ENCODE data around the gene TBXA2R. TPM values are rescaled to one million over a fixed set of nuclear protein-coding genes. Genes with fewer than 3 reads are reported as not detected.

TBXA2R gene
- total and polyA plus RNA-seq, 12 donors, result 1.6 to 4.0 (median 3.0) TPM

- H3K4me3 ChIP-seq, result peak overlapping the region; percentile 57 to 96 (median 89)
- no peak for ATAC-seq
- H3K4me1 ChIP-seq, result peaks cover 10 to 55% (median 52%) of the 10 kb centered on the region in 9 donors
- DNase-seq, result no peak
- H3K27me3 ChIP-seq, result no peaks in the 10 kb centered on the region
- H3K27ac ChIP-seq, result peak overlapping the region in 8 of 10 donors; percentile 54 to 90 (median 79)
- H3K36me3 ChIP-seq, result no peaks in the 10 kb centered on the region
- no peaks in the 10 kb centered on the region for H3K9me3 ChIP-seq
- intact Hi-C loops (cut with DNase I), result loop anchor here in 3 of 10 donors (10.0 kb wide), 1 partner anchor 148 kb away; the partner anchor contains the start of genes PIP5K1C (in 3 of the 3) and TJP3 (in 3 of the 3)
- no peak for TF ChIP-seq CTCF (IDR thresholded peaks at IDR 0.05)
- 34% methylated on average over 9 of the region's 9 CpGs for WGBS, 2 donors
Observed at GRCh38 chr19:3556423-3556977, 50.2 kb downstream of the TBXA2R start.

GRCh38 chr19:3555653-3556422, 50.8 kb downstream of the TBXA2R start:
- Histone ChIP-seq H3K9me3 (no peaks in the 10 kb centered on the region), H3K4me3 (peak overlapping the region in 9 of 10 donors; percentile 78 to 96 (median 91)), H3K4me1 (peaks cover 10 to 55% (median 52%) of the 10 kb centered on the region in 9 donors), H3K27me3 (no peaks in the 10 kb centered on the region), H3K36me3 (peaks cover 0 to 4% (median 0%) of the 10 kb centered on the region in 9 donors), H3K27ac (peak overlapping the region in 3 of 10 donors; percentile 76 to 90 (median 83))
- DNase-seq, result no peak
- TF ChIP-seq CTCF (IDR thresholded peaks at IDR 0.05), result no peak
- ATAC-seq, result no peak
- 78 to 79% methylated on average over 15 of the region's 15 CpGs for WGBS, 2 donors
- intact Hi-C loops (cut with DNase I), result loop anchor here in 3 of 10 donors (10.0 kb wide), 1 partner anchor 149 kb away; the partner anchor contains the start of genes PIP5K1C (in 3 of the 3) and TJP3 (in 3 of the 3)

GRCh38 chr19:3554254-3555083, 52.2 kb downstream of the TBXA2R start:
- peaks cover 0 to 10% (median 0%) of the 10 kb centered on the region in 9 donors for H3K36me3 ChIP-seq
- peak overlapping the region in 3 of 10 donors; percentile 3 to 84 (median 18) for H3K4me3 ChIP-seq
- no peaks in the 10 kb centered on the region for H3K9me3 ChIP-seq
- H3K27ac ChIP-seq, result peak overlapping the region in 8 of 10 donors; percentile 10 to 92 (median 76)
- H3K4me1 ChIP-seq, result peaks cover 10 to 55% (median 52%) of the 10 kb centered on the region in 9 donors
- no peak for DNase-seq
- 71 to 81% methylated on average over 21 of the region's 21 CpGs for WGBS, 2 donors
- no peaks in the 10 kb centered on the region for H3K27me3 ChIP-seq
- TF ChIP-seq CTCF (IDR thresholded peaks at IDR 0.05), result no peak
- no peak for ATAC-seq
- intact Hi-C loops (cut with DNase I), result loop anchor here in 4 of 10 donors (5.0 to 10.0 kb wide), 2 partner anchors 63 to 150 kb away; partner anchors contain the start of genes PIP5K1C (in 3 of the 4) and TJP3 (in 3 of the 4)

GRCh38 chr19:3551792-3552095, 54.9 kb downstream of the TBXA2R start:
- Histone ChIP-seq H3K9me3 (no peaks in the 10 kb centered on the region), H3K27me3 (no peaks in the 10 kb centered on the region), H3K4me1 (peaks cover 10 to 62% (median 39%) of the 10 kb centered on the region in 9 donors), H3K27ac (peak overlapping the region in 1 of 10 donors; percentile 92), H3K36me3 (peaks cover 0 to 29% (median 0%) of the 10 kb centered on the region in 9 donors), H3K4me3 (no peak overlapping the region)
- no peak for TF ChIP-seq CTCF (IDR thresholded peaks at IDR 0.05)
- 78 to 84% methylated on average over 9 of the region's 9 CpGs for WGBS, 2 donors
- DNase-seq (no peak), ATAC-seq (no peak)
- intact Hi-C loops (cut with DNase I), result loop anchor here in 4 of 10 donors (5.0 to 10.0 kb wide), 2 partner anchors 66 to 153 kb away; partner anchors contain the start of genes PIP5K1C (in 3 of the 4) and TJP3 (in 3 of the 4)

Measured in heart right ventricle (tissue), 16 donors.